Amygdala (tissue), 56 donors: ENCODE measurements around the gene GAMT.

Experiments
- DNase-seq, 56 donors: peaks; one replicate each; lab custom pipeline; 2025; lab: John Stamatoyannopoulos, UW

The GAMT gene

DNA sequence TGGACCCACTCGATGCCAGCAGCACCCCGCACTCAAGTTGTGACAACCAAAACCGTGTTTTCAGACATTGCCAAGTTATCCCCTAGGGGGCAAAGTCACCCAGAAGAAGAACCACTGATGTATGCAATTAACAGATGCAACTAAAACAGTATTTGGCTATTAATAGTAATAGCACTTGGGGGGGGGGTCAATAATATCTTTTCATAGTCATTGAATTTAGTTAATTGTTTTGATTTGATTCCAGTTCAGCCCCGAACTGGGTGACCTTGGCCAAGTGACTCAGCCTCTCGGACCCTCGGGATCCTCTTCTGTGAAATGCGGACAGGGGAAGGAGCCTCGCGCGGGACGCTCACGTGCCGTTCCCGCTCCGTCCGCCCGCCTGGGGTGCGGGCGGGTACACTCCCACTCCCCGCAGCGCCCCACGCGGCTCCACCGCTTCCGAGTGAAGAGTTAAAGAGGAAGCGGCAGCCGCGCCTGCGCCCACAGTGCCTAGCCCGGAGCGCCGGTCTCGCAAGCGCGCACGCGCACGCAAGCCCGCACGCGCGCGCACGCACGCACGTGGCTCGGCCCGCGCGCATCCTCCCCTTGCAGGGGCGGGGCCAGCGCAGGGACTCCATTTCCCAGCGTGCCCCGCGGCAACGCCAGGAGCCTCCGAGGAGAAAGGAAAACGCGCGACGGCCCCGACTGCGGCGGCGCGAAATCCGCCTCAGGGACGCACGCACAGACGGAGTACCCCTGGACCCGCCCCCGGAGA is 5.6 kb upstream of the GAMT start:
- peak; percentile 81 to 100 (median 95) for DNase-seq

DNA sequence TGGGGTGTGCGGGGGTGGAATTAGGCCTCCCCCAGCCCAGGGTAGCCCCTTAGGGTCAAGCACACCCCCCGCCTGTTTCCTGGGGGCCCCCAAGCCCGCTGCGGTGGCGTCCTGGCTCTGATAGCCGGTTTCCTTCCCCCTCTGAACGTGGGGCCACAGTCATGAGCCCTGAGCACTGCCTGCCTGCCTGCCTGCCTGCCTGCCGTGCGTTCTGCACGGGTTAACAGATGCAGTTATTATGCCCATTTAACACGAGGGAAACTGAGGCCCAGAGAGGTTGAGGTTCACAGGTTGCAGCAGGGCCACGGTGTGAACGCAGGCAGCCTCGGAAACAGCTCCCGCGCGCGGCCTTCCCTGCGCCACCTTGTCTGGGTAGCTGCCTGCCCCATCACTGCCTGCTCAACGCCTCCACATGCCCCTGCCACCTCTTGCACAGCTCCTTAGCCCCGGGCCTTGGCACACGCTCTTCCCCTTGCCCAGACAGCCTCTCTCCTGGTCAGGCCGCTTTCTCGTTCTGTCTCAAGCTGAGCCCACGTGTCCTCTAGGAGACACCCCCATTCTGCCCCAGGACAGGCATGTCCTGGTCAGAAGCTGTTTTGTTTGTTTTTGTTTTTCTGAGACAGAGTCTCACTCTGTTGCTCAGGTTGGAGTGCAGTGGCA is 1.2 kb upstream of the GAMT start:
- DNase-seq: no peak

DNA sequence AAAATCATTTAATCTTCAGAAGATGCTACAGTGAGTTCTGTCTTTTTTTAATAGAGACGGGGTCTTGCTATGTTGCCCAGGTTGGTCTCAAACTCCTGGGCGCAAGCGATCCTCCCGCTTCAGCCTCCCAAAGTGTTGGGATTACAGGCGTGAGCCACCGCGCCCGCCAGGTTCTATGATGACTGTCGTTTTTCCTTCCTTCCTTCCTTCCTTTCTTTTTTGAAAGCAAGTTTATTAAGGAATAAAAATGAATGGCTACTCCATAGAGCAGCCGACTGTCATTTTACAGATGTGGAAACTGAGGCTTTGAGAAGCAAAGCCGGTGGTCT is 511 bp upstream of the GAMT start:
- DNase-seq: no peak

DNA sequence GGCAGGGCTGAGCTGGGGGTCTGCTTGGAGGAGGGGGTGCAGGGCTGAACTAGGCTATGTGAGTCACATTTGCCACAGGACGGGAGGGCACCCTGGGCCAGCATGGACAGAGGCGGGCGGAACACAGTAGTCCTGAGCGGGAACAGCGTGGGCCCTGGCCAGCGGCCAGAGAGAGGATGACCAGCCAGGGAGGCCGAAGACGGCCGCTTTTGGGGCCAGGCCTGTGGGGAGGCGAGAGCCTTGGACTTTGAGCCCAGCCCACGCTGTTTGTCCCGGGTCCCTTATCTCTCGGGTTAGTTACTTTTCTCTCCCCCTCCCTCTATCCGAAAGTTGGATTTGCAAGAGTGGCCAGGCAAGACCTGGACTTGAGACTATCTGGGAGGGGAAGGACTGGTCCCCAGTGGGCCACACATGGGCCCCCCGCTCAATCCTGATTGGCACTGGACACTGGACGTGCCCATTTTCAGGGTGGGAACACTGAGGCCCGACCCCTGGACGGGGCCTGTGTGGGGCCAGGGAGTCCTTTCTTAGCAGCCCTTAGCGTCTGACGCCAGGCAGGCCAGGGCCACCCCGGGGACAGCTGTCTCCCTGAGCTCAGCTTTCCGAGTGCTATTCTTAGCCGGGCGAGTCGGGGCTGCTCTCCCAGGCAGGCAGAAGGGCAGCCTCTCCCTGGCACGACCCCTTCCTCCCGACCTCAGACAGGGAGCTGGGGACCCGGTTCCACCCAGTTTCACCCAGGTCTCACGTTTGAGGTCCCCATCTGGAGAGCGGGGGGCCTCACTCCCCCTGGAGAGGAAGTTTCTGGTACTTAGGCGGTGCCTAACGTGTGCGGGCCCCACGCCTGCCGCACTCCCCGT is 833 bp downstream of the GAMT start:
- DNase-seq: peak in 16 of 56 donors; percentile 15 to 52 (median 32)

DNA sequence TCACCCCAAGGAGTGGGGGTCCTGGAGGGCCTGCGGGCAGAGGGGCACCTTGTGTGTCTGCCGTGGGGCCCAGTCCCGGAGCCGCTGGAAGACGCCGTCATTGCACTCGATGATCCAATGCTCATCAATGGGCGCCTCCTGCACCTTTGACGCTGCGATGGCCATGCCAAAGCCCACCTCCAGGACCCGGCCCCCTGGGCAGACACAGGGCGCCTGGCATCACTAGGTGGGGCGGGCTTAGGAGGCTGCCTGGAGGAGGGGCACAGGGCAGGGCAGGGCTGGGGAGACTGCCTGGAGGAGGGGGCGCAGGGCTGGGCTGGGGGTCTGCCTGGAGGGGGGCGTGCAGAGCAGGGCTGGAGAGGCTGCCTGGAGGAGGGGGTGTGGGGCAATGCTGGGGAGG is 1.6 kb downstream of the GAMT start:
- DNase-seq: no peak

DNA sequence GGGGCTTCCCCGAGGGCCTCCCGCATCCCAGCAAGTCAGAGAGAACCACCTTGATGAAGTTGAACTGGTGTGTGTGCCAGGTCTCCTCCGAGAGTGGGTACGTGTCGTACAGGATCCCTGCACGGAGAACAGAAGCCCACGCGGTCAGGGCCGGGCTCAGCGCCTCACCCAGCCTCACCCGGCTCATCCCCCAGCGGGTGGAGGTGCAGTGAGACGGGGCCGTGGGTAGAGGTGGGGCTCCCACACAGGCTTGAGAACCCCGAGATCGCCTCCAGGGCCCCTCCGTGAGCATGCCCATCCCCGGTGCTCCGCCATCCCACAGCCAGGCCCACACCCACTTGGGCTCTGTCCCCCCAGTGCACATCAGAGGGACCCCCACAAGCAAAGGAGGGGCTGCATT is 2.3 kb downstream of the GAMT start:
- no peak for DNase-seq

DNA sequence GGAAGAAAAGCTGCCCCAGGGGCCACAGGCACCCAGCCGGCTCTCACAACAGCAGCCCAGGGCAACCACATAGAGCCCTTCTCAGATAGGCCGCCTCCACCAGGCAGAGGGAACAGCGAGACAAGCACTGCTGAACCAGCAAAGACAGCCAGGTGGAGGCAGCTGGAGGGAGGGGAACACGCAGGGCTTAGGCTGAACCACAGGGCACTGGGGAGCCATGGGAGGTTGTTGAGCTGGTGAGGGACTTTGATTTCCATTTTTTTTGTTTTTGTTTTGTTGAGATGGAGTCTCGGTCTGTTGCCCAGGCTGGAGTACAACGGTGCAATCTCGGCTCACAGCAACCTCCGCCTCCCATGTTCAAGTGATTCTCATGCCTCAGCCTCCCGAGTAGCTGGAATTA is 3.5 kb downstream of the GAMT start:
- DNase-seq: no peak

DNA sequence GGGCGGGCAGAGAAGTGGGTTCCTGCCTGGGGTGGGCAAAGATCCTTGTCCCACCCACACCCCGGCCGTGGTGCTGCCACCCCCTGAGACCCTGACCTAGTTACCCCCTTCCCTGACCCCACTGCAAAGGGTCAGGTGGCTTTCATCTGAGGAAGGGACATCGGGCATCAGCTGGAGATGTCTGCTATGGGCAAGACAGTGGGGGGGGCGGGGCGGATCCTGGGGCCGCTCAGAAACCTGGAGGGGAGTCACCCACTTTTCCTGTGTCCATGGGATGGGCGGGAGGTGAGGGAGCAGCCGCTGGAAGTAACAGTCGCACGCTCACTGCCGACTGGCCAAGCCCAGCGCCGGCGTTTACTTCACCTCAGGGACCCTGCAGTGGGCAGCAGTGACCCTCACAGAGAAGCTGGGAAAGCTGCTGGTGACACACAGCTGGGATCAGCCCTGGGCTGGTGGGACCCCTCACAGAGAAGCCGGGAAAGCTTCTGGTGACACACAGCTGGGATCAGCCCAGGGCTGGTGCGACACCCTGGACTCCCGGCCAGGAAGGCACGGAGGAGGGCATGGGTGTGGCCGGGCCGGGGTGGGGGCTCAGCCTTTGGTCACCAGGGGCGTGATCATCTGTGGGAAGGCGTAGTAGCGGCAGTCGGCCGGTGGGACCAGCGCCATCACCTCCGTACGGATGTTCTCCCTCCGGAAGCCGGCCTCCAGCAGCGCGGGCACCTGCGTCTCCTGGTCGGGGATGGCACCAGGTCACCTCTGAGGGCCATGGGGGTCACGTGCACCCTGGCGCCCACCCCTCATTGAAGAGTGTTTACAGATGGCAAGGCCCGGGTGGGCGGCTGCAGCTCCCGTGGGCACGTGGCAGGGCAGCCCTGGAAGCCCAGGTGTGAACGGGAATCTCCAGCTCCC is 4.3 kb downstream of the GAMT start:
- no peak for DNase-seq

DNA sequence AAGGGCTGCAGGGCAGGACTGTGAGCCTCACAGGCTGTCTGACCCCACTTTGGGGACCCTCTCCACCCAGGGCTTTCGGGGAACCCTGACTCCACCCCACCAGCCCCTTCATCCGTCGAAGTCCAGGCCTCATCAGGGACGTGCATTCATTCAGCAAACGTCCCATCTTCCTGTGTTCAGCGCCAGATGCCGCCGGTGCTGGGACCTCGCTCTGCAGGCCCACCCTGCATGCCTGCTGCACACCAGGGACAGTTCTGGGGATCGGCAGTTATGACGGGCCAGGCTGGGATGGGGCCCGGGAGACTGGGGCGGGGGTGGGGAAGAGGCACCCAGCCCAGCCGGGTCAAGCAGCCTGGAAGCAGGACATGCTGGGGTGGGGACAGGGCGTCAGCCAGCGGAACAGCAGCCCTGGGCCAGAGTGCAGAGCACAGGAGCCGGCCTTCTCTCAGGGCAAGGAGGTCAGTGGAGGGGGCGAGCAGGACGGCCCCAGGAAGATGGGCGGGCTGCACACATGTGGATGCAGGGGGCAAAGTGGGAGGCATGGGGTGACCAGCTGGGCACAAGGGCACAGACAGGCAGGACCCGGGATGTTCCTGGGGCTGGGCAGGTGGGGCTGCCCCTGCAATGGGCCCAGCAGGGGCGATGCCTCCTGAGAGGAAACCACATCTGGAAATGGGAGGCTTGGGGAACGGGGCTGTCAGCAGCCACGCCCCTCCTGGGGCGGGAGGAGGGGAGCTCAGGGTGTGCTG is 5.1 kb downstream of the GAMT start:
- DNase-seq: peak in 1 of 56 donors; percentile 33

DNA sequence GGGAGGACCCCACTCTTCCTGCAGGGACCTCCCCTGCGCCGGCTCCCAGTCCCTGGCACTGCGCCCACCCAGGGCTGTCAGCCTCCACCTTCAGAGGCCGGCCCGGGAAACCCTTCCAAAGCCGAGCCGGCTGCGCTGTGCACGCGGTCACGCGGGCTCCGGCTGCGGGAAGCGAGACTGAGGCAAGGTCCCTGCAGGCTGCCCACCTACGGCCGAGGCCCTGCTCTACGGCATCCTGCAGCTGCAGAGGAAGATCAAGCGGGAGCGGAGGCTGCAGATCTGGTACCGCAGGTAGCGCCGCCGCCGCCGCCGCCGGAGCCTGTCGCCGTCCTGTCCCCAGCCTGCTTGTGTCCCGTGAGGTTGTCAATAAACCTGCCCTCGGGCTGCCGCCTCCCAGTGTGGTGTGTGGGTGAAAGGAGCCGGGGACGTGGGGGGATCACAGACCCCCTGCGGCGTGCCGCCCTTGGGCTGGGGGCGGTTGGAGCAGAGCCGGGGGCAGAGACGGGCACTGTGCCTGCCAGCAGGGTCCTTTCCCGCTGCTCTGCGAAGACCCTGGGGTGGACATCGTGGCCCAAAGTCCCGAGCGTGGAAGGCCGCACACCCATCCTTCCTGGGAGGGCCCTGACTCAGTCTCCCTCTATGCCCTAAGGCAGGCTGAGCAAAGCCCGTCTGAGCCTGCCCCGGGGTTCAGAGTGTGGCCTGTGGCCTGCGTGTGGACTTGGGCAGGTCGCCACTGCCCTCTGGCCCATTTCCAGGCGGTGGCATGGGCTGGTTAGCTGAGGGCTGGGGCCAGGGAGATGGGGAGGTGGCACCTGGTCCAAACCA is 5.9 kb downstream of the GAMT start:
- peak in 6 of 56 donors; percentile 23 to 49 (median 34) for DNase-seq

DNA sequence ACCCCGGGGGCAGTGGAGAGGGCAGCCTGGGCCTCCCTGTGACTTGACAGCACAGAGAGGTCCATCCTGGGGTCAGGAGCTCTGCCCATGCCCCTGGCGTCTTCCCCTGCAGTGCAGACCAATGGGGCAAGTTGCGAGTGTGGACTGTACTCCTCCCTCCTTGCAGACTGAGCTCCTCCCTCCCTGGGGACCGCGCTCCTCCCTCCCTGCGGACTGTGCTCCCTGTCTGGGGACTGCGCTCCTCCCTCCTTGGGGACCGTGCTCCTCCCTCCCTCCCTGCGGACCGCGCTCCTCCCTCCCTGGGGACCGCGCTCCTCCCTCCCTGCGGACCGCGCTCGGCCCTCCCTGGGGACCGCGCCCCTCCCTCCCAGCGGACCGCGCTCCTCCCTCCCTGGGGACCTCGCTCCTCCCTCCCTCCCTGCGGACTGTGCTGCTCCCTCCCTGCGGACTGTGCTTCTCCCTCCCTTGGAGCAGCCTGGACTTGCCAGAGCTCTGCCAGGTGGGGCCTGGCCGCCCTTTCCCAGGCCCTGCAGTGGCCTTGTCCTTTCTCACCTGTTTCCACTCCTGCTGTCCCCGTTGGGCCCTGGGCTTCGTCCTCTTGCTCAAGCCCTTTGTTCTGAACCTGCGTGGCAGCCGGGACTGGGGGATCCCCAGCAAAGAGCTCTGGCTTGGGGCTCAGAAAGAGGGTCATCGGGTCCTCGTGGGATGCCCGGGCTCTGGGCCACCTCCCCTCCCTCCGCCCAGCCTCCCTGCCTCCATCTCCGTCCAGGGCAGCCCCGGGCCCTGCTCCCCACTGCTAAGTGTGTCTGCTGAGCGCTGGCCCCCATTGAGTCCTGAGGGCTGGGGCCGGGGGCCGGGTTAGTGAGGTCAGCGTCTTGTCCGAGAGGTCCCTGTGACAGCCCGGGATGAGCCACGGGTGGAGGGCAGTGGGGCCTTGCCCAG is 6.8 kb downstream of the GAMT start:
- peak in 23 of 56 donors; percentile 13 to 72 (median 42) for DNase-seq

DNA sequence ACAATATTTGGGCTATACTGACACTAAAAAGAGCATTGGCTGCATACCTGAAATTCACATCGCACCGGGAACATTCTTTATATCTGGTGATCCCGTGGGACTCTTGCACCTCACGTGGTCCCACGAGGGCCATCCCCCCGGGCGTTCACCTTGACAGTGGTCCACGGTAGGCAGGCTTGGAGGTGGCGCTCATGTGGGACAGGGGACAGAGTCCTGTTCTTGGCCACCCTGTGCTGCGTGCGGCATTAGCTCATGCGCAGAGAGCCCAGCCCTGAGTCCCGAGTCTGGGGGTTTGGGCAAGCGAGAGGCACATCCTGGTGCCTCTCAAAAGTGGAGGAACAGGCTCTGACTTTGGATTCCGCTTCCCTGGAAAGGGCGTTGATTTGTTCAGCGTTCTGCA is 7.5 kb downstream of the GAMT start:
- DNase-seq: no peak

DNA sequence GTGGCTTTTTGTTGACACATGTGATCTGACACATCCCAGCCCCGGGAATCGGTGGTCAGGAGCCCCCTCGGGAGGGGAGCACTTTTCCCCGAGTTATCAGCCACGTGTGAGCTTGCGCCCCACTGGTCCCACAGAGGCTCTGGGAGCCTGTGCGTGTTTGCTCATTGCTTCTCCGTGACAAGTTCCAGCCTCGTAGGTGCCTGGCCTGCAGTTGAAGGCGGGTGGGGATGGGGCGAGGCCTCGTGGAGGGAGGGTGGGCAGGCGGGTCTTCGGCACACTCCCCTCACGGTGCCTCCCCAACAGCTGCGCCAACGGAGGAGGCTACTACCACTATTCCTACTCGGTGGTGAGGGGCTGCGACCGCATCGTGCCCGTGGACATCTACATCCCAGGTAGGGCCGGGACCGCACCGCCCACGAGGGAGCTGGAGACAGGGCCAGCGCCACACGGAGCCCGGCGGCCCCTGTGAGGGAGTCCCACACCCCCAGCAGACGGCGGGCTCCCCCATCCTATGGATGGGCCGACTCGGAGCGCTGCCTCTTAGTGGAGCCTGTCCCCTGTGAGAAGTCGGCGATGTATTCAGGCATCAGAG is 8.3 kb downstream of the GAMT start:
- DNase-seq: no peak

DNA sequence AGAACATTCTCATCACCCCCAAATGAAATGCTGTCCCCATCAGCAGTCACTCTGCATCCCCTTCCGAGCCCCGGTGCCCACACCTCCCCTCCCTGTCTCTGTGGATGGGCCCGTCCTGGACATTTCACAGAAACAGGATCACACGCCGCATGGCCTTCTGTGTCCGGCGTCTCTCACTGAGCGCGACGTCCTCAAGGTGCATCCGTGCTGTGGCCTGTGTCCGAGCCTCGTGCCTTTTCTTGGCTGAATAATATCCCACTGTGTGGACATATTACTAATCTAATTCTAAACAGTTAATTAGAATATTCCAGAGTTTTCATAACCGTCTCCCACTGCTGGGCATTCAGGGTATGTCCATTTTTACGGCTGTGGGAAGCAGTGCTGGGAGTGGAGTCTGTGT is 8.9 kb downstream of the GAMT start:
- no peak for DNase-seq

DNA sequence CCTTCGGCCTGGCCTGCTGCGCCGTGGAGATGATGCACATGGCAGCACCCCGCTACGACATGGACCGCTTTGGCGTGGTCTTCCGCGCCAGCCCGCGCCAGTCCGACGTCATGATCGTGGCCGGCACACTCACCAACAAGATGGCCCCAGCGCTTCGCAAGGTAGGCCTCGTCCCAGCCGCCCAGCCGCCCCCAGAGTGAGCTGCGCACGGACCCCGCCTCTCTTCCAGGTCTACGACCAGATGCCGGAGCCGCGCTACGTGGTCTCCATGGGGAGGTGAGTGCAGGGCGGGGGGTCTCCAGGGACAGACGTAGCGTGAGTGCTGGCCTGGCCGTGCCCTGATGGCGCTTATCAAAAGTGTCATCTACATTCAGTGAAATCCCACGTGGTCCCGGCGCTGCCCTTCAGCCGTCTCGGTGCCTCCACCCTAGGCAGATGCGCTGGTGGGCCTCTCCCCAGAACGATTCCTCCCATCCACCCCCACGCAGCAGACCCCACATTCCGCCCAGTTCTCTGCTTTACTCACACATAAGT is 10.4 kb downstream of the GAMT start:
- DNase-seq: no peak

DNA sequence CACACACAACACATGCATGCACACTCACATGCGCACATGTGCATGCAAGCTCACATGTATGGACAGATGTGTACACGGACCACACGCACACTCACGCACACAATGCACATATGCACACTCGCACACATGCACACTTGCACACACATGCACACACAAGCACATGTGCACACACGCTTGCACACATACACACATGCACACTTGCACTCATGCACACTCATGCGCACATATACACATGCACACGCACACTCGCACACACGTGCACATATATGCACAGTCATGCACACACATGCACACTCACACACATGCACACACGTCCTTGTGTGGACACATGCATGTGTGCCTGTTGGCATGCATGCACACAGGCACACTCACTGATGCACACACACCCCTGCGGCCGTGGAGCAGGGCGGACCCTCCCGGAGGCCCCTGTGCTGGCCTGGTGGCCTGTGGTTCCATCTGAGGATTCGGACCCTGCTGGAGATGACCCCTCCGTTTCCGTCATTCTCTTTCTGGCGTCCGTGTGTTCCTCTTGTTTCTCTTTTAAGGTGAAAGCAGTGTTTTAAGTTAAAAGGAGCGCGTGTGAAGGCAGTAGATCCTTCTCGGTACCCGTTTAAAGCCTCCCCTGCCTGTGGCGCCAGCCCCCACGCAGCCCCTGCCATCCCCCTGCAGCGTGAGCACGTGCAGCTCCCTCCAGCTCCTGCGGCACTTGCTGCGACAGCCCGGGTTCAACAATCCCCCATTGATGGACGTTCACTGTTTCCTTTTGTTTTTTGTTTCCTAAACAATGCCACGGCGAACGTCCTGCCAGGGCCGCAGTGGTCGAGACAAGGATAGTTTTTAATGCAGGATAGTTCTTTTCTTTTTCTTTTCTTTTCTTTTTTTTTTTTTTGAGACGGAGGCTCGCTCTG is 12.1 kb downstream of the GAMT start:
- peak in 49 of 56 donors; percentile 22 to 90 (median 62) for DNase-seq
